Loucy (cell line): ENCODE measurements around the gene TFDP1.

ENCODE experiments used
- H2AFZ ChIP-seq: fragments of 200-600 bp; sonication (generic); 2 replicates; pipeline ENCODE4 v1.6.0; 2016; ENCODE audit warnings: antibody characterized with exemption, mild to moderate bottlenecking, low read length, moderate library complexity
- H3F3A ChIP-seq: fragments of 200-600 bp; 2 replicates; pipeline ENCODE4 v1.6.0; 2016; ENCODE audit warnings: antibody characterized with exemption, low read depth, mild to moderate bottlenecking
- H3K27me3 ChIP-seq: fragments of 200-600 bp; sonication (generic); 2 replicates; pipeline ENCODE4 v1.6.1; 2014; ENCODE audit warnings: low read length, mild to moderate bottlenecking; ENCODE audit not compliant: insufficient read depth, poor library complexity, severe bottlenecking
- H3K36me3 ChIP-seq: fragments of 200-600 bp; sonication (generic); 2 replicates; pipeline ENCODE4 v1.6.1; 2016; ENCODE audit warnings: low read length; ENCODE audit not compliant: insufficient read depth
- H3K4me1 ChIP-seq: fragments of 200-600 bp; sonication (generic); 2 replicates; pipeline ENCODE4 v1.5.1; 2014; ENCODE audit warnings: low read length, mild to moderate bottlenecking; ENCODE audit not compliant: insufficient read depth, poor library complexity, severe bottlenecking
- H3K4me2 ChIP-seq: fragments of 200-600 bp; sonication (generic); 2 replicates; pipeline ENCODE4 v1.6.0; 2014; ENCODE audit warnings: antibody characterized with exemption, low read length, low read depth, mild to moderate bottlenecking; ENCODE audit not compliant: poor library complexity, severe bottlenecking
- H3K4me3 ChIP-seq: fragments of 200-600 bp; sonication (generic); 2 replicates; pipeline ENCODE4 v1.5.1; 2014; ENCODE audit warnings: low read length, mild to moderate bottlenecking, mixed read lengths; ENCODE audit not compliant: poor library complexity, severe bottlenecking
- H3K79me2 ChIP-seq: fragments of 200-600 bp; sonication (generic); 2 replicates; pipeline ENCODE4 v1.6.1; 2014; ENCODE audit warnings: low read length; ENCODE audit not compliant: insufficient read depth
- H3K9ac ChIP-seq: fragments of 200-600 bp; sonication (generic); 2 replicates; pipeline ENCODE4 v1.6.0; 2014; ENCODE audit warnings: mild to moderate bottlenecking, low read depth, low read length, moderate library complexity; ENCODE audit not compliant: poor library complexity, severe bottlenecking
- H3K9me2 ChIP-seq: fragments of 200-600 bp; sonication (generic); replicated peaks from 2 replicates; pipeline ENCODE4 v1.6.1; 2016; ENCODE audit warnings: low read depth, low read length, mixed read lengths
- H3K9me3 ChIP-seq: fragments of 200-600 bp; sonication (generic); 2 replicates; pipeline ENCODE4 v1.6.1; 2014; ENCODE audit warnings: mild to moderate bottlenecking, antibody characterized with exemption, low read length, low read depth; ENCODE audit not compliant: insufficient read depth
- H4K20me1 ChIP-seq: fragments of 200-600 bp; sonication (generic); 2 replicates; pipeline ENCODE4 v1.6.0; 2014; ENCODE audit warnings: antibody characterized with exemption, low read length, mild to moderate bottlenecking; ENCODE audit not compliant: insufficient read depth, poor library complexity, severe bottlenecking
- CTCF ChIP-seq: fragments of 200-600 bp; sonication (generic); conservative IDR thresholded peaks from 2 replicates; pipeline ENCODE4 v1.5.1; 2014; ENCODE audit warnings: mild to moderate bottlenecking, antibody characterized with exemption, low read length
- EZH2phosphoT487 ChIP-seq: fragments of 200-600 bp; IDR thresholded peaks from 2 replicates; pipeline ENCODE4 v1.6.1; 2018; ENCODE audit warnings: antibody characterized with exemption, mild to moderate bottlenecking, moderate library complexity, borderline replicate concordance

The TFDP1 gene

GRCh38 chr13:113573065-113573464 lies 11.5 kb upstream of the TFDP1 start:
- Histone ChIP-seq H3F3A (no peaks in the 10 kb centered on the region), H3K4me1 (no peaks in the 10 kb centered on the region), H3K9me2 (no peaks in the 10 kb centered on the region), H2AFZ (no peak overlapping the region), H3K36me3 (no peaks in the 10 kb centered on the region), H3K4me3 (no peak overlapping the region), H4K20me1 (no peaks in the 10 kb centered on the region), H3K4me2 (no peak overlapping the region), H3K9me3 (peaks cover 17% of the 10 kb centered on the region), H3K27me3 (no peaks in the 10 kb centered on the region), H3K79me2 (no peaks in the 10 kb centered on the region), H3K9ac (no peak overlapping the region)
- no peak for TF ChIP-seq CTCF
- TF ChIP-seq EZH2phosphoT487 = no peak

DNA sequence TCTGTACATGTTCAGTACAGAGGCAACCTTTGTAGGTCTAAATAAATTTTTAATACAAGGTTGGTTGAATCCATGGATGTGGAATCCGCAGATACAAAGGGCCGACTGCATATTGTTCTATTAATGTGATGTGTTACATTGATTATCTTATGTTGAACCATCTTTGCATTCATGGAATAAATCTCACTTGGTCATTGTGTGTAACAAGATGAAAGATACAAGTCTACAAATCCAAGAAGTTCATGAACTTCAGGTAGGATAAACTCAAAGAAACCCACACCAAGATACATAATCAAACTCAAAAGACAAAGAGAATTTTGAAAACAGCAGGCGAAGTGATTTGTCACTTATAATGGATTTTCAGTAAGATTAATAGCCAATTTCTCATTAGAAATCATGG lies 8.0 kb upstream of the TFDP1 start:
- H3K9me3 ChIP-seq = peaks cover 17% of the 10 kb centered on the region
- H3K9me2 ChIP-seq = no peaks in the 10 kb centered on the region
- no peak overlapping the region for H2AFZ ChIP-seq
- no peak for TF ChIP-seq CTCF
- TF ChIP-seq EZH2phosphoT487 = no peak
- no peaks in the 10 kb centered on the region for H3K79me2 ChIP-seq
- H3F3A ChIP-seq = no peaks in the 10 kb centered on the region
- no peak overlapping the region for H3K4me2 ChIP-seq
- no peak overlapping the region for H3K9ac ChIP-seq
- H3K4me3 ChIP-seq = no peak overlapping the region
- no peaks in the 10 kb centered on the region for H3K36me3 ChIP-seq
- H3K4me1 ChIP-seq = no peaks in the 10 kb centered on the region
- H4K20me1 ChIP-seq = no peaks in the 10 kb centered on the region
- H3K27me3 ChIP-seq = no peaks in the 10 kb centered on the region

DNA sequence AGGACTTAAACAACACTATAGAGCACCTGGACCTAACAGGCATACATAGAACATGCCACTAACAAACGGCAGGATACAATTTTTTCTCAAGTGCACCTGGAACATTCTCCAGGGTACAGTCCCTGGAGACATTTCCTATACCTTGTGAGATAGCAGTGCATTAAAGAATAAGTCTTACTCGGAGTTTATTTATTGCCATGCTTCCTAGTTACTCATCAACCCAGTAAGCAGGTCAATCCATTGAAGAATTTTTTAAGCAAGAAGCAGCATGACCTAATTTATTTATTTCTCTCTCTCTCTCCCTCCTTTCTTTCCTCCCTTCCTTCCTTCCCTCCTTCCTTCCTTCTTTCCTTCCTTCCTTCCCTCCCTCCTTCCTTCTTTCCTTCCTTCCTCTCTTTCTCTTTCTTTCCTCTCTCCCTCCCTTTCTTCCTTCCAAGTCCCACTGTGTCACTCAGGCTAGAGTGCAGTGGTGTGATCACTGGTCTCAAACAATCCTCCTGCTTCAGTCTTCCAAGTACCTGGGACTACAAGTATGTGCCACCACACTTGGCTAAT lies 6.6 kb upstream of the TFDP1 start:
- TF ChIP-seq CTCF = no peak
- H3K4me3 ChIP-seq = no peak overlapping the region
- no peak overlapping the region for H3K9ac ChIP-seq
- no peak overlapping the region for H2AFZ ChIP-seq
- H3K4me2 ChIP-seq = no peak overlapping the region
- H4K20me1 ChIP-seq = no peaks in the 10 kb centered on the region
- H3K9me3 ChIP-seq = peaks cover 17% of the 10 kb centered on the region
- H3K9me2 ChIP-seq = no peaks in the 10 kb centered on the region
- H3K79me2 ChIP-seq = no peaks in the 10 kb centered on the region
- H3K27me3 ChIP-seq = no peaks in the 10 kb centered on the region
- H3F3A ChIP-seq = no peaks in the 10 kb centered on the region
- H3K36me3 ChIP-seq = no peaks in the 10 kb centered on the region
- no peaks in the 10 kb centered on the region for H3K4me1 ChIP-seq
